ENCODE data around the gene RALGAPA2.
A peak's percentile ranks its signal among the peaks of the same experiment; 100 is the strongest.

The RALGAPA2 gene

GRCh38 chr20:20712474-20713243 is at the start of gene RALGAPA2:
Gene RALGAPA2 (minus strand): TSS chr20:20712644. CDS start chr20:20712480, 164 bp downstream.
- Histone ChIP-seq H3K9me3 (ENCODE audit: insufficient read depth, low read depth, low read length) (no peaks in the 10 kb centered on the region), H3K4me3 (ENCODE audit: low read length) (peak within 1 kb of the TSS; percentile 82), H3K27ac (ENCODE audit: low read length) (peak within 1 kb of the TSS; percentile 51), H3K36me3 (ENCODE audit: insufficient read depth, low read depth, low read length) (no peaks in the 10 kb centered on the region), H3K4me1 (ENCODE audit: insufficient read depth, low read length) (peaks cover 14% of the 10 kb centered on the region), H3K9ac (ENCODE audit: low read depth, low read length) (peak within 1 kb of the TSS; percentile 84; the same call in 1 of the 2 replicates), H3K27me3 (ENCODE audit: insufficient read depth, low read length) (no peaks in the 10 kb centered on the region)

- H3K36me3 ChIP-seq (ENCODE audit: insufficient read depth, low read depth, low read length) = no peaks in the 10 kb centered on the region
- no peak overlapping the region for H3K9ac ChIP-seq (ENCODE audit: low read depth, low read length)
- no peak overlapping the region for H3K4me3 ChIP-seq (ENCODE audit: low read length)
- H3K9me3 ChIP-seq (ENCODE audit: insufficient read depth, low read depth, low read length) = no peaks in the 10 kb centered on the region
- H3K4me1 ChIP-seq (ENCODE audit: insufficient read depth, low read length) = no peaks in the 10 kb centered on the region
- H3K27me3 ChIP-seq (ENCODE audit: insufficient read depth, low read length) = no peaks in the 10 kb centered on the region
- H3K27ac ChIP-seq (ENCODE audit: low read length) = no peak overlapping the region
These were observed 48.9 kb upstream of the RALGAPA2 start for GRCh38 chr20:20761301-20761700.

- H3K27me3 ChIP-seq (ENCODE audit: insufficient read depth, low read length) = no peaks in the 10 kb centered on the region
- H3K9me3 ChIP-seq (ENCODE audit: insufficient read depth, low read depth, low read length) = no peaks in the 10 kb centered on the region
- H3K4me3 ChIP-seq (ENCODE audit: low read length) = no peak overlapping the region
- no peaks in the 10 kb centered on the region for H3K4me1 ChIP-seq (ENCODE audit: insufficient read depth, low read length)
- no peaks in the 10 kb centered on the region for H3K36me3 ChIP-seq (ENCODE audit: insufficient read depth, low read depth, low read length)
- no peak overlapping the region for H3K9ac ChIP-seq (ENCODE audit: low read depth, low read length)
- no peak overlapping the region for H3K27ac ChIP-seq (ENCODE audit: low read length)
These were observed 46.7 kb upstream of the RALGAPA2 start for GRCh38 chr20:20759132-20759531.

- Histone ChIP-seq H3K27me3 (ENCODE audit: insufficient read depth, low read length) (no peaks in the 10 kb centered on the region), H3K36me3 (ENCODE audit: insufficient read depth, low read depth, low read length) (no peaks in the 10 kb centered on the region), H3K27ac (ENCODE audit: low read length) (no peak overlapping the region), H3K9me3 (ENCODE audit: insufficient read depth, low read depth, low read length) (no peaks in the 10 kb centered on the region), H3K4me3 (ENCODE audit: low read length) (no peak overlapping the region), H3K4me1 (ENCODE audit: insufficient read depth, low read length) (no peaks in the 10 kb centered on the region), H3K9ac (ENCODE audit: low read depth, low read length) (no peak overlapping the region)
These were observed 43.4 kb upstream of the RALGAPA2 start for GRCh38 chr20:20755674-20756319.

GRCh38 chr20:20755231-20755630 is 42.8 kb upstream of the RALGAPA2 start:
- no peak overlapping the region for H3K27ac ChIP-seq (ENCODE audit: low read length)
- no peaks in the 10 kb centered on the region for H3K9me3 ChIP-seq (ENCODE audit: insufficient read depth, low read depth, low read length)
- H3K4me1 ChIP-seq (ENCODE audit: insufficient read depth, low read length) = no peaks in the 10 kb centered on the region
- no peaks in the 10 kb centered on the region for H3K27me3 ChIP-seq (ENCODE audit: insufficient read depth, low read length)
- no peak overlapping the region for H3K4me3 ChIP-seq (ENCODE audit: low read length)
- no peaks in the 10 kb centered on the region for H3K36me3 ChIP-seq (ENCODE audit: insufficient read depth, low read depth, low read length)
- no peak overlapping the region for H3K9ac ChIP-seq (ENCODE audit: low read depth, low read length)

GRCh38 chr20:20754714-20755113 is 42.3 kb upstream of the RALGAPA2 start:
- Histone ChIP-seq H3K4me1 (ENCODE audit: insufficient read depth, low read length) (no peaks in the 10 kb centered on the region), H3K36me3 (ENCODE audit: insufficient read depth, low read depth, low read length) (no peaks in the 10 kb centered on the region), H3K9me3 (ENCODE audit: insufficient read depth, low read depth, low read length) (peaks cover under 1% of the 10 kb centered on the region; the same call in 1 of the 2 replicates), H3K27ac (ENCODE audit: low read length) (no peak overlapping the region), H3K9ac (ENCODE audit: low read depth, low read length) (no peak overlapping the region), H3K27me3 (ENCODE audit: insufficient read depth, low read length) (no peaks in the 10 kb centered on the region), H3K4me3 (ENCODE audit: low read length) (no peak overlapping the region)

GRCh38 chr20:20752712-20753111 is 40.3 kb upstream of the RALGAPA2 start:
- Histone ChIP-seq H3K4me3 (ENCODE audit: low read length) (no peak overlapping the region), H3K9me3 (ENCODE audit: insufficient read depth, low read depth, low read length) (peaks cover 12% of the 10 kb centered on the region; the same call in 1 of the 2 replicates), H3K27me3 (ENCODE audit: insufficient read depth, low read length) (no peaks in the 10 kb centered on the region), H3K4me1 (ENCODE audit: insufficient read depth, low read length) (no peaks in the 10 kb centered on the region), H3K36me3 (ENCODE audit: insufficient read depth, low read depth, low read length) (no peaks in the 10 kb centered on the region), H3K27ac (ENCODE audit: low read length) (no peak overlapping the region), H3K9ac (ENCODE audit: low read depth, low read length) (no peak overlapping the region)

GRCh38 chr20:20747298-20747697 is 34.9 kb upstream of the RALGAPA2 start:
- H3K27me3 ChIP-seq (ENCODE audit: insufficient read depth, low read length) = no peaks in the 10 kb centered on the region
- H3K9ac ChIP-seq (ENCODE audit: low read depth, low read length) = no peak overlapping the region
- H3K4me3 ChIP-seq (ENCODE audit: low read length) = no peak overlapping the region
- H3K36me3 ChIP-seq (ENCODE audit: insufficient read depth, low read depth, low read length) = no peaks in the 10 kb centered on the region
- H3K4me1 ChIP-seq (ENCODE audit: insufficient read depth, low read length) = peaks cover 19% of the 10 kb centered on the region; the same call in 1 of the 2 replicates
- H3K27ac ChIP-seq (ENCODE audit: low read length) = no peak overlapping the region
- H3K9me3 ChIP-seq (ENCODE audit: insufficient read depth, low read depth, low read length) = peaks cover 12% of the 10 kb centered on the region

- Histone ChIP-seq H3K9me3 (ENCODE audit: insufficient read depth, low read depth, low read length) (peaks cover 7% of the 10 kb centered on the region; the same call in 1 of the 2 replicates), H3K27me3 (ENCODE audit: insufficient read depth, low read length) (no peaks in the 10 kb centered on the region), H3K4me1 (ENCODE audit: insufficient read depth, low read length) (peaks cover 19% of the 10 kb centered on the region; the same call in 1 of the 2 replicates), H3K9ac (ENCODE audit: low read depth, low read length) (peak overlapping the region; percentile 52; the same call in 1 of the 2 replicates), H3K27ac (ENCODE audit: low read length) (peak overlapping the region; percentile 63), H3K36me3 (ENCODE audit: insufficient read depth, low read depth, low read length) (no peaks in the 10 kb centered on the region), H3K4me3 (ENCODE audit: low read length) (peak overlapping the region; percentile 43; the same call in 1 of the 2 replicates)
These were observed 31.8 kb upstream of the RALGAPA2 start for GRCh38 chr20:20744170-20744725.

- Histone ChIP-seq H3K36me3 (ENCODE audit: insufficient read depth, low read depth, low read length) (no peaks in the 10 kb centered on the region), H3K27ac (ENCODE audit: low read length) (peak overlapping the region; percentile 63), H3K9me3 (ENCODE audit: insufficient read depth, low read depth, low read length) (peaks cover 2% of the 10 kb centered on the region; the same call in 1 of the 2 replicates), H3K4me1 (ENCODE audit: insufficient read depth, low read length) (peaks cover 19% of the 10 kb centered on the region; the same call in 1 of the 2 replicates), H3K27me3 (ENCODE audit: insufficient read depth, low read length) (no peaks in the 10 kb centered on the region), H3K4me3 (ENCODE audit: low read length) (peak overlapping the region; percentile 43; the same call in 1 of the 2 replicates), H3K9ac (ENCODE audit: low read depth, low read length) (peak overlapping the region; percentile 52; the same call in 1 of the 2 replicates)
These were observed 31.2 kb upstream of the RALGAPA2 start for GRCh38 chr20:20743511-20744169.
